Uterus (tissue), 2 donors: ENCODE results near the gene LRRC7.

ENCODE experiments used
- CTCF ChIP-seq, 4 experiments: fragments of 200-600 bp in 2 of 4; fragments of 450-650 bp in 2 of 4; sonication (generic) in 2 of 4; IDR thresholded peaks; one replicate each; pipeline ENCODE4 v1.5.1; 2016 to 2019; ENCODE audit warnings: antibody characterized with exemption in 4 of 4, mild to moderate bottlenecking in 2 of 4, moderate library complexity in 1 of 4
- POLR2A ChIP-seq, 2 donors: fragments of 450-650 bp; IDR thresholded peaks; one replicate each; pipeline ENCODE4 v1.6.1; 2016; ENCODE audit warnings: antibody characterized with exemption in 2 of 2, mild to moderate bottlenecking in 1 of 2, moderate library complexity in 1 of 2

GRCh38 chr1:70140343-70140742 lies 572.6 kb downstream of the LRRC7 start:
- TF ChIP-seq CTCF (IDR thresholded peaks at IDR 0.05), result no peak
- TF ChIP-seq POLR2A (IDR thresholded peaks at IDR 0.05), result no peak
